Lower leg skin (tissue), 4 donors: ENCODE measurements around the gene PARD6G. TPM values are rescaled to one million over a fixed set of nuclear protein-coding genes. Genes with fewer than 3 reads are reported as not detected.
A peak's percentile ranks its signal among the peaks of the same experiment; 100 is the strongest.

Experiments used
- DNase-seq, 2 donors: peaks; one replicate each; pipeline ENCODE4 v3.0.0-alpha.2; 2019; ENCODE audit warnings: low spot score in 2 of 2
- H3K4me3 ChIP-seq: fragments of 200-600 bp; sonication (generic); 2 replicates; pipeline ENCODE4 v1.5.1; 2017; ENCODE audit warnings: mild to moderate bottlenecking, low read depth; ENCODE audit not compliant: poor library complexity, severe bottlenecking
- POLR2A ChIP-seq, 2 donors: fragments of 450-650 bp; IDR thresholded peaks; one replicate each; pipeline ENCODE4 v1.6.1; 2016 to 2017; ENCODE audit warnings: antibody characterized with exemption in 2 of 2, mild to moderate bottlenecking in 1 of 2, moderate library complexity in 1 of 2
- WGBS, 2 donors: methylation state at CpG; one replicate each; pipeline ENCODE4 v1.1.5; 2018; 5-methylcytosine and 5-hydroxymethylcytosine counted together
- intact Hi-C: fragments of 100-400 bp; cut with DNase I; formaldehyde crosslinking; loops from one replicate; pipeline ENCODE4 v1.15.0; 2023; ENCODE audit warnings: low total_unique reads
- total RNA-seq, 4 donors: library from RNA; depleted of rRNA; stranded (reverse); fragments of >200 nt; gene quantifications; one replicate each; pipeline ENCODE4 v1.1.0, GENCODE V29; 2016
- TF ChIP-seq, protein P1 (sequence below), 3 donors: fragments of 450-650 bp; IDR thresholded peaks; one replicate each; pipeline ENCODE4 v1.5.1; 2016; ENCODE audit warnings: antibody characterized with exemption in 3 of 3, mild to moderate bottlenecking in 3 of 3, moderate library complexity in 2 of 3

Gene PARD6G
- total RNA-seq, 4 donors from 2014 or later, result 89.6 to 122 (median 101) TPM

DNA sequence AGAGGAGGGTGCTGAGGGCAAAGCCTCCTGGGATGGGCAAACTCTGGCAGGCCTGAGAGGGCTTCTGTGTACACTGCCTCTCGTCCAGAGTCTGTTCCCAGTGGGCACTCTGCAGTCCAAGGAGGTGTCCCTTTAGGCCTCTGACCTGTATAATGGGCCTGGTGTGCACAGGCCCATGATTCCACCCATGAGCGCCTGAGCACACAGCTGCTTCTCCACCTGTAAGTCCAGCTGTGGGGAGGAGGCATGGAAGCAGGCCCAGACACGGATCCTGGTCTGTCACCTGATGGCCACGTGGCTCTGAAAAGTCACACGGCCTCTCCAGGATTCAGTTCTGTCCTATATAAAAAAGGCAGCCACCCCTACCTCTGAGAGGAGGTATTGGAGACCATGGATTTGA, 57.0 kb downstream of the PARD6G start:
- 73 to 77% methylated on average over 3 to 5 of the region's 5 CpGs for WGBS, 2 donors
- no peak overlapping the region for H3K4me3 ChIP-seq
- TF ChIP-seq POLR2A (IDR thresholded peaks at IDR 0.05), result no peak
- TF ChIP-seq, protein P1, sequence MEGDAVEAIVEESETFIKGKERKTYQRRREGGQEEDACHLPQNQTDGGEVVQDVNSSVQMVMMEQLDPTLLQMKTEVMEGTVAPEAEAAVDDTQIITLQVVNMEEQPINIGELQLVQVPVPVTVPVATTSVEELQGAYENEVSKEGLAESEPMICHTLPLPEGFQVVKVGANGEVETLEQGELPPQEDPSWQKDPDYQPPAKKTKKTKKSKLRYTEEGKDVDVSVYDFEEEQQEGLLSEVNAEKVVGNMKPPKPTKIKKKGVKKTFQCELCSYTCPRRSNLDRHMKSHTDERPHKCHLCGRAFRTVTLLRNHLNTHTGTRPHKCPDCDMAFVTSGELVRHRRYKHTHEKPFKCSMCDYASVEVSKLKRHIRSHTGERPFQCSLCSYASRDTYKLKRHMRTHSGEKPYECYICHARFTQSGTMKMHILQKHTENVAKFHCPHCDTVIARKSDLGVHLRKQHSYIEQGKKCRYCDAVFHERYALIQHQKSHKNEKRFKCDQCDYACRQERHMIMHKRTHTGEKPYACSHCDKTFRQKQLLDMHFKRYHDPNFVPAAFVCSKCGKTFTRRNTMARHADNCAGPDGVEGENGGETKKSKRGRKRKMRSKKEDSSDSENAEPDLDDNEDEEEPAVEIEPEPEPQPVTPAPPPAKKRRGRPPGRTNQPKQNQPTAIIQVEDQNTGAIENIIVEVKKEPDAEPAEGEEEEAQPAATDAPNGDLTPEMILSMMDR (IDR thresholded peaks at IDR 0.05), result no peak
- peak in 1 of 2 donors; percentile 85 for DNase-seq
- intact Hi-C loops, result no loop called here

DNA sequence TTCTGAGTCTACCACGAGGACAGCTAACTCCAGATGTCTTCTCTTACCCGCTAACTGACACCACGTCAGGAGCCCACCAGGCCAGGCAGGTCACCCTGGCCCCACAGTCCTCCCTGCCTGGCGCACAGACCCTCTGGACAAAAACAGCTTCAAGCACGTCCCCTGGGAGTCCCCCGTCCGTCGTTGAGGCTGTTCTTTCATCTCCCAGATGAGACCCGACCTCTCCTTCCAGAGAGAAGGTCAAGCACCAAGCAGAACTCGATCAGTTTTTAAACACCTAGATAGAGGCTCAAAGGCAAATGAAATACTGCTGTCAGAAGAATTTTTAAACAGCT, 57.8 kb downstream of the PARD6G start:
- DNase-seq, result peak in 1 of 2 donors; percentile 54
- TF ChIP-seq, protein P1 (IDR thresholded peaks at IDR 0.05), result no peak
- no peak for TF ChIP-seq POLR2A (IDR thresholded peaks at IDR 0.05)
- intact Hi-C loops, result no loop called here
- no peak overlapping the region for H3K4me3 ChIP-seq
- WGBS, 2 donors, result 86 to 90% methylated on average over 10 of the region's 10 CpGs

DNA sequence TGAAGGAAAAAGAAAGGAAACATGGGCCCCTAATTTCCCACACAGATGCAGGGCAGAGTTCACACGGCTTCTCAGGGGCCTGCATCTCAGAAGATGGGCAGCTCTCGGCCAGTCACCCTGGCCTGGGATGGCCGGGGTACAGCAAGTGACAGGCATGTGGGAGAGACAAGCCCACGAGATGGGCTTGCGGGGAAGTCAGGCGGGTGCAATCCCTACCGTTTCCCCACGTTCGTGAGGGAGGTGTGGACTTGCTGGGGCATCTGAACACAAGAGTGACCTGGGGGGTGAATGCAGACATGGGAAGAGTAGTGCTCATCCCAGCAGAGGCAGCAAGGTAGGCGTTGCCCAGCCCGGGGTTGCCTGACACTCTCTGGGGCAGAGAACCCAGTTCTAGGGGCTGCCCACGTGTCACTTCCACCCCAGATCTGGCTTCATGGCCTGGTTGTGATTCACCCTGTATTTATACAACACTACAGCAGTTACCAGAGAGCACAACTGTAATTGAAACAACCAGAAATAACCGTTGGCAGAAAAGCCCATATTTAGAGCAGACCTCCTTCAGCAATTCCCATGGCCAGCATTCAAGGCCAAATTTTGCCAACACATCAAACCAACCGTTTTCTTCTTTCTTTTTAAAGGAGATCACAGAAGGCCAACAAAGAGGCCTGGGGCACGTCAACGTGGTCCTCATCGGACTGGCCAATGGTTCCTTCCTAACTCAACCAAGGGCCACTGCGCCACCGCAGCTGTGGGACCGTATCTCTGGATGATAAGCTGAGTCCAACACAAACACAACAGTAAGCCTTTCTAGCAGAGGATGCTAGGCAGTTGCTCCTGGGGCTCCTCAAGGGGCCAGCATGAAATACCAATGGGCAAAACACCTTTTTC, 58.4 kb downstream of the PARD6G start:
- DNase-seq, result peak in 1 of 2 donors; percentile 73
- no peak for TF ChIP-seq POLR2A (IDR thresholded peaks at IDR 0.05)
- TF ChIP-seq, protein P1 (IDR thresholded peaks at IDR 0.05), result no peak
- intact Hi-C loops, result no loop called here
- WGBS, 2 donors, result 89 to 90% methylated on average over 20 of the region's 20 CpGs
- H3K4me3 ChIP-seq, result no peak overlapping the region

DNA sequence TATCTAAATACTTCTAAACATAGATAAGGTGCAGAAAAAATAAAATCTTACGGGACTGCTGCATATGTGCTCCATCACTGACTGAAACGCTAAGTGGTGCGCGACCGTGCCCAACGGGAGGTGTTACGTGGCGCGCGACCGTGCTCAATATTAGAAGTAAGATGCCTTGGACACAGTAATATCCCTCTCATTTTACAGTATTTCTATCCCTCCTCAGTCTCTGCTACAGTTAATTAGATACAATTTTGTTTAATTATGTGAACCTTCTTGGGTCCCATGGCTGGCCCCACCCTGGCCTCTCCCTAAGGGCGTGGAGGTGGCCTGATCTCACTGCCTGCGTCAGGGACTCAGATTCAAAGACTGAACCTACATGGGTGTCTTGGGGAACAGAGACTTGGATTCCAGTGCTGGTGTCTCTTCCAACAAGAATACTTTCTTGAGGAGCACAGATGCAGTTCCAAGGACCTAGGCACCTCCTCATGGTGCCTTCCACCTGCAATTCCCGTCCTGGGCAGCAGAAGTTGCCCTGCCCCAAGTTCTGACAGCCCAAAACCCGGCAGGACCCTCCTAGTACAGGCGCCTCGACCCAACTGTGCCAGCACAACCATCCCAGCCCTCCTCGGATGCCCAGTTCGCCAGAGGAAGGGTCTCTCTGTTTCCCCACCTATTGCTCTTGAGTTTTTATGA, 59.2 kb downstream of the PARD6G start:
- WGBS, 2 donors, result 91 to 93% methylated on average over 19 of the region's 19 CpGs
- TF ChIP-seq POLR2A (IDR thresholded peaks at IDR 0.05), result no peak
- TF ChIP-seq, protein P1 (IDR thresholded peaks at IDR 0.05), result no peak
- intact Hi-C loops, result no loop called here
- no peak overlapping the region for H3K4me3 ChIP-seq
- DNase-seq, result peak in 1 of 2 donors; percentile 68

DNA sequence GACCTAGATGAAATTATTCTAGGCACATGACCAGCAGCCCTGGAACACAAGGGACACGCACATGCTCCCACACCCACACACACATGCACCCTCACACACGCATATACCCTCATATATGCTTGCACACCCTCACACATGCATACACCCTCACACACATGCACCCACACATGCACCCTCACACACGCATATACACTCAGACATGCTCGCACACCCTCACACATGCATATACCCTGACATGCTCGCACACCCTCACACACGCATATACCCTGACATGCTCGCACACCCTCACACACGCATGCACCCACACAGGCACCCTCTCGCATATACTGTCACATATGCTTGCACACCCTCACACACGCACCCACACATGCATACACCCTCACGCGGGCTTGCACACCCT, 61.8 kb downstream of the PARD6G start:
- 93% methylated on average over 12 of the region's 12 CpGs for WGBS, 2 donors
- H3K4me3 ChIP-seq, result no peak overlapping the region
- intact Hi-C loops, result no loop called here
- TF ChIP-seq, protein P1 (IDR thresholded peaks at IDR 0.05), result no peak
- no peak for DNase-seq
